GM19328 (cell line): ENCODE data around the gene ANKRD33B.

Experiments used
- ATAC-seq: cut with Tn5 transposase; IDR thresholded peaks from one replicate; pipeline ENCODE4 v1.9.1; 2021; ENCODE audit warnings: mild to moderate bottlenecking, moderate library complexity; ENCODE audit not compliant: unreplicated experiment

The ANKRD33B gene

GRCh38 chr5:10671041-10672008 lies 107.5 kb downstream of the ANKRD33B start:
- ATAC-seq = no peak

- no peak for ATAC-seq
Measured at GRCh38 chr5:10672146-10673016, 108.5 kb downstream of the ANKRD33B start.

GRCh38 chr5:10673017-10673389 lies 109.1 kb downstream of the ANKRD33B start:
- no peak for ATAC-seq

- ATAC-seq = no peak
Measured at GRCh38 chr5:10673407-10673806, 109.5 kb downstream of the ANKRD33B start.

- no peak for ATAC-seq
Measured at GRCh38 chr5:10674096-10674495, 110.2 kb downstream of the ANKRD33B start.

GRCh38 chr5:10674582-10674981 lies 110.7 kb downstream of the ANKRD33B start:
- ATAC-seq = no peak

- no peak for ATAC-seq
Measured at GRCh38 chr5:10675177-10675700, 111.4 kb downstream of the ANKRD33B start.

GRCh38 chr5:10676224-10676623 lies 112.4 kb downstream of the ANKRD33B start:
- no peak for ATAC-seq

GRCh38 chr5:10676946-10677345 lies 113.1 kb downstream of the ANKRD33B start:
- no peak for ATAC-seq

GRCh38 chr5:10677533-10677932 lies 113.7 kb downstream of the ANKRD33B start:
- no peak for ATAC-seq

GRCh38 chr5:10678244-10678643 lies 114.4 kb downstream of the ANKRD33B start:
- ATAC-seq = no peak

- ATAC-seq = no peak
Measured at GRCh38 chr5:10679336-10679988, 115.6 kb downstream of the ANKRD33B start.

- ATAC-seq = no peak
Measured at GRCh38 chr5:10680876-10681481, 117.1 kb downstream of the ANKRD33B start.

GRCh38 chr5:10681731-10682679 lies 118.1 kb downstream of the ANKRD33B start:
- no peak for ATAC-seq

- no peak for ATAC-seq
Measured at GRCh38 chr5:10682801-10683525, 119.1 kb downstream of the ANKRD33B start.

GRCh38 chr5:10684303-10685086 lies 120.6 kb downstream of the ANKRD33B start:
- ATAC-seq = peak; percentile 43

GRCh38 chr5:10685115-10685521 lies 121.2 kb downstream of the ANKRD33B start:
- ATAC-seq = peak; percentile 77

GRCh38 chr5:10686890-10687289 lies 123.0 kb downstream of the ANKRD33B start:
- no peak for ATAC-seq
